ENCODE results near the gene CNTFR. TPM values are rescaled to one million over a fixed set of nuclear protein-coding genes. Genes with fewer than 3 reads are reported as not detected.

The CNTFR gene
- total and polyA plus RNA-seq, 2 of the 8 experiments (the other 6 are each of a cell fraction or from before 2014, with no cell fraction given) = 1.2 to 4.2 TPM

DNA sequence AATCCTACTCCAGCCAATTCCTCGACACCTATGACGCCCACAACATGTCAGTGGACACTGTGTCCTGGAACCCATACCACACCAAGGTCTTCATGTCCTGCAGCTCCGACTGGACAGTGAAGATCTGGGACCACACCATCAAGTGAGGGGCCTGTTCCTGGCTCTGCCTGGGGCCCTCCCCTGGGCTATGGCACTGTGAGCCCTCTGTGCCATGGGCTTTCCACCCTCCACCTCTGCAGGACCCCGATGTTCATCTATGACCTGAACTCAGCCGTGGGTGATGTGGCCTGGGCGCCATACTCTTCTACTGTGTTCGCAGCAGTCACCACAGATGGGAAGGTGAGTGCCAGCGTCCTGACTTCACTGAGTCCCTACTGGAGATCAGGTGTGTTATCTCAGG, 75.1 kb downstream of the CNTFR start:
- no peak overlapping the region for H2AFZ ChIP-seq (ENCODE audit: low read length)
- H3K27ac ChIP-seq (ENCODE audit: low read depth, low read length) = no peak overlapping the region
- CTCF ChIA-PET (ENCODE audit: partially characterized antibody) = interaction anchor here (0.8 to 7.9 kb wide), 11 partner anchors 9 to 111 kb away, joined by 3 to 114 read pairs (median 5); no protein-coding TSS in a partner anchor
- TF ChIP-seq RFX5 (IDR thresholded peaks at IDR 0.05; ENCODE audit: borderline replicate concordance, low read depth, low read length) = no peak
- no peak for TF ChIP-seq FOSL1 (IDR thresholded peaks at IDR 0.05; ENCODE audit: insufficient read depth, low read depth, low read length)
- TF ChIP-seq SIX5 (IDR thresholded peaks at IDR 0.05; ENCODE audit: low read depth, low read length) = no peak
- TF ChIP-seq TBP (IDR thresholded peaks at IDR 0.05; ENCODE audit: low read depth, low read length) = no peak
- TF ChIP-seq NRF1 (IDR thresholded peaks at IDR 0.05; ENCODE audit: low read depth, low read length) = no peak
- TF ChIP-seq PHF8 (conservative IDR thresholded peaks at IDR 0.05; ENCODE audit: low read depth, low read length) = no peak
- TF ChIP-seq CTCF (IDR thresholded peaks at IDR 0.05; ENCODE audit: control extremely low read depth in 1 of 3, insufficient read depth in 1 of 3, low read depth in 1 of 3, low read length in 3 of 3) = no peak
- no peak for TF ChIP-seq GABPA (IDR thresholded peaks at IDR 0.05; ENCODE audit: borderline replicate concordance, insufficient read depth, low read length)
- no peak for TF ChIP-seq KDM4A (IDR thresholded peaks at IDR 0.05; ENCODE audit: low read depth, low read length, severe bottlenecking)
- no peak for TF ChIP-seq SUZ12 (IDR thresholded peaks at IDR 0.05; ENCODE audit: low read length)
- TF ChIP-seq SP1 (IDR thresholded peaks at IDR 0.05; ENCODE audit: low read depth, low read length) = no peak

More for the DNA sequence above, 75.1 kb downstream of the CNTFR start:
- H3K23me2 ChIP-seq (ENCODE audit: low read depth, low read length) = no peaks in the 10 kb centered on the region
- H3K79me2 ChIP-seq (ENCODE audit: control insufficient read depth in 1 of 2, insufficient read depth in 2 of 2, low read length in 2 of 2) = no peaks in the 10 kb centered on the region
- H4K91ac ChIP-seq (replicated peaks; ENCODE audit: insufficient read length, low read length) = peak overlapping the region; percentile 18
- H3K9me3 ChIP-seq (ENCODE audit: insufficient read depth in 2 of 2, low read depth in 1 of 2, low read length in 1 of 2) = no peaks in the 10 kb centered on the region
- H2BK15ac ChIP-seq (ENCODE audit: low read length) = peak overlapping the region; percentile 73; the same call in 1 of the 2 replicates
- H4K5ac ChIP-seq (ENCODE audit: insufficient read length, low read depth, low read length) = no peak overlapping the region
- H2BK5ac ChIP-seq (ENCODE audit: low read depth, low read length) = 0 out of 2 replicates have a peak overlapping the region, but pooled peaks have one; percentile 41
- no peak overlapping the region for H3K56ac ChIP-seq (replicated peaks; ENCODE audit: insufficient read length, low read depth, low read length)
- no peak overlapping the region for H3K4me2 ChIP-seq (ENCODE audit: insufficient read depth in 1 of 2, low read depth in 2 of 2, low read length in 2 of 2)
- no peaks in the 10 kb centered on the region for H3K79me1 ChIP-seq (ENCODE audit: low read depth, low read length)
- no peaks in the 10 kb centered on the region; a peak in 1 of 7 replicates for H3K27me3 ChIP-seq (replicated peaks in 1 of 4; ENCODE audit: control insufficient read depth in 3 of 4, extremely low read depth in 1 of 4, insufficient read depth in 3 of 4, low read length in 3 of 4)
- POLR2A ChIA-PET (ENCODE audit: partially characterized antibody) = interaction anchor here (1.6 to 2.2 kb wide), 2 partner anchors 9 to 12 kb away, joined by 4 to 6 read pairs; no protein-coding TSS in a partner anchor
- H4K8ac ChIP-seq (ENCODE audit: extremely low read depth, insufficient read depth, low read length) = peak overlapping the region; percentile 81; the same call in 1 of the 2 replicates
- no peak for DNase-seq (ENCODE audit: low read depth in 1 of 2, low spot score in 2 of 2)
- H4K20me1 ChIP-seq (replicated peaks in 1 of 2; ENCODE audit: control insufficient read depth in 1 of 2, insufficient read depth in 2 of 2, low read length in 2 of 2) = no peaks in the 10 kb centered on the region
- peaks cover 16 to 33% (median 20%) of the 10 kb centered on the region in 4 experiments for H3K4me1 ChIP-seq (replicated peaks in 1 of 4; ENCODE audit: control insufficient read depth in 3 of 4, insufficient read depth in 4 of 4, low read length in 3 of 4)
- H3K9ac ChIP-seq (replicated peaks in 1 of 4; ENCODE audit: extremely low read depth in 1 of 4, low read depth in 3 of 4, low read length in 3 of 4) = no peak overlapping the region; a peak in 1 of 7 replicates
- no peak overlapping the region for H2BK120ac ChIP-seq (replicated peaks; ENCODE audit: low read depth, low read length)
- H3K36me3 ChIP-seq (ENCODE audit: control insufficient read depth in 2 of 4, insufficient read depth in 4 of 4, low read length in 3 of 4) = no peaks in the 10 kb centered on the region
- WGBS, 2 experiments (ENCODE audit: extremely low coverage in 1 of 2, insufficient coverage in 1 of 2, insufficient read length in 1 of 2, insufficient replicate concordance in 2 of 2, low coverage in 1 of 2, low lambda C conversion rate in 2 of 2, missing lambda C conversion rate in 1 of 2) = 86% methylated on average over 8 of the region's 8 CpGs; no CpG with 5 or more reads in 1 of the 2 experiments
- H3K14ac ChIP-seq (ENCODE audit: insufficient read length) = no peak overlapping the region
- H3K18ac ChIP-seq (ENCODE audit: extremely low read depth, low read length) = no peak overlapping the region
- no peak overlapping the region for H2BK20ac ChIP-seq (ENCODE audit: low read length)
- peak overlapping the region; percentile 70; the same call in 1 of the 2 replicates for H2BK12ac ChIP-seq (ENCODE audit: low read depth, low read length)
- no peak for FAIRE-seq
- no peak overlapping the region for H3K4ac ChIP-seq (replicated peaks; ENCODE audit: insufficient read length, low read depth, low read length)
- H2AK5ac ChIP-seq (ENCODE audit: low read depth, low read length) = peak overlapping the region; percentile 18; the same call in 1 of the 2 replicates
- H3K23ac ChIP-seq (ENCODE audit: insufficient read length) = no peak overlapping the region
- no peak overlapping the region for H3K4me3 ChIP-seq (ENCODE audit: extremely low read depth in 1 of 4, insufficient read depth in 2 of 4, low read depth in 3 of 4, low read length in 4 of 4)

All from H1 (cell line).